HG03108 (cell line): ENCODE results near the gene CYP4A11.
"Not testable (repeated sequence)": the region's sequence is repeated elsewhere in the genome, so short reads cannot be mapped to it uniquely, and the experiment has no call there.

ENCODE experiments used
- ATAC-seq: cut with Tn5 transposase; IDR thresholded peaks from one replicate; pipeline ENCODE4 v1.9.1; 2021; ENCODE audit warnings: moderate library complexity; ENCODE audit not compliant: unreplicated experiment

Gene CYP4A11

GRCh38 chr1:46927249-46927835 is 13.9 kb downstream of the CYP4A11 start:
- ATAC-seq: no peak

- no peak for ATAC-seq
These were observed 30.5 kb downstream of the CYP4A11 start for GRCh38 chr1:46910790-46911189.

- no peak for ATAC-seq
These were observed 37.8 kb downstream of the CYP4A11 start for GRCh38 chr1:46903481-46903880.

DNA sequence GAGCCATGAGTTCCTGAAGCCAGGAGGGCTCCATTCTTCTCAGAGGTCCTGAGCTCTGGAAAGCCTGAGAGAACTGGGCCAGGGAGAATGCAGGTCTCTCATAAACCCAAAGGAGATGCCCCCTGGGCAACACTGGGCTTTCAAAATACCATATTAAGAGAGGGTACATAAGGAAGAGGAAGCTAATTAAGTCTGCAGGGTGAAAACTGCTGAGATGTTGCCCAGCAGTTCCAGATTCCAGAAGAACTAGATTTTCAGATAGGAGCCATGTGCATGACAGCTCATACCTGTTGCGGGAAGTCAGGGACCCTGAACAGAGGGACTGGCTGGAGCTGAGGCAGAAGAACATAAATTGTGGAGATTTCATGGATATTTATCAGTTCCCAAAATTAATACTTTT is 40.9 kb downstream of the CYP4A11 start:
- no peak for ATAC-seq

GRCh38 chr1:46881656-46882055 is 59.6 kb downstream of the CYP4A11 start:
- not testable (repeated sequence) for ATAC-seq
